HG03108 (cell line): Measurements from ENCODE around the gene ADAMTS17.

ENCODE experiments used
- ATAC-seq: cut with Tn5 transposase; IDR thresholded peaks from one replicate; pipeline ENCODE4 v1.9.1; 2021; ENCODE audit warnings: moderate library complexity; ENCODE audit not compliant: unreplicated experiment

Gene ADAMTS17

DNA sequence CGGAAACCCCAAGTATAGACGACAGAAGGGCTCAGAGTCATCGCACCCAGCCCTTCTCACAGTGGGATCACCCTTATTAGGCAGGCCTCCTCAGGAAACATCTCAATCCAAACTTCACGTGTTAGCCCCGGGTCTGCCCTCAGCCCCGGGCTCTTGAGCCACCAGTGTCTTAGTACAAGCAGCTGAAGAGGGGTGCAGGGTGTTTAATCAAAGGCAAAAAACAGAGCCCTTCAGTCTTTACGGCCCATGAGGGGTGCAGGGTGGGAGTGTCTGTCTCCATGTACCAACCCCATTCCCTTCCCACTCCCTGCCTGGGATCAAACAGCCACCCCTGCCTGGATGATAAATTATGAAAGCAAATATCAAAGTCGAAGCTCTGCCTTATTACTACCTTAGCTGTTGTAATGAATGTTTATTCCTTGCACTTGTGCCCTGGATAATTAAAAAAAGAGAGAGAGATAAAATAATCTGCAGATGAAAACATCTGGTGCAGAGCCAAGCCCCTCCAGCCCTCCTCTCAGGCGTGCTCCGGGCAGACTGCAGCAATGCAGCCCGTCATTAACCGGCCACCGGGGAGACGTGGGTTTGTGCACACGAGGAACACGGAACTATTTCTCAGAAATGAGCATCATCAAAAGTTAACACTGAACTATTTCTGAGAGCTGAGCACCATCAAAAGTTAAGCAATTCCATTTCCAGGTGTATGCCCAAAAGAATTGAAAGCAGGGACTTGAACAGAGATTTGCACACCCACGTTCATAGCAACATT lies 64.5 kb downstream of the ADAMTS17 start:
- ATAC-seq, result no peak

DNA sequence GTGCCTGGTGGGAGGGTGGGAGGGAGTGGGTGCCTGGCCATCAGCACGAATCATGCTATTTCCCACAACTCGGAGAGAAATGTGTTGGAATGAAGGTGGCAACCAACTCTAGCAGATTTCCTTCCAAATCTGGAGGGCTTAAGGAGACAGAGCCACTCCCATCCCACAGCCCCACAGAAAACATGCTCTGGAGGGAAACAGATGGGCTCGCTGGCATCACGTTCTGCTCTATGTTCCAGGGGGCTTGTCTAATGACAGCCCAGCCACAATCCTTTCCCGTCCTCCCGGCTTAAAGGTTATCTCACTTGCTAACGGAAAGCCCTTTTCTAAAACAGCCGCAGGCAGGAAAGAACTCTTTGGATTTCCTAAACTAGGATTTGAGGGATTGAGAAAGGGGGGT lies 65.3 kb downstream of the ADAMTS17 start:
- no peak for ATAC-seq

DNA sequence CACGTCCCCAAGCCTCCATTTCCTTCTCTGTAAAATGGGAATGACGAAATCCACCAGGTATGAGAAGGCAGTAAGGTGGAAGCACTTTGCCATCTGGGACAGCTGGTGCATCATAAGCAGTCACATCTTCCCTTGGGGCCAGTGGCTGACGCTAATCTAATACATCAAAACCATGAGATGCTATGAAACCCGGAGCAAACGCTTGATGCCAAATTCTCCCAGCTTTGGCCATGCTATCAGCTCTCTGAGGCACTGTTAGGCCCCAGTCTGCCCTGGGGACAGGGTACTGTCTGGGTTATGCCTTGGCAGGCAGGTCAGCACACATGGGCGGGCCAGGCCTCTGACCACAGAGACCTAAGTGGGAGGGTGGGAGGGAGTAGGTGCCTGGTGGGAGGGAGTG lies 66.1 kb downstream of the ADAMTS17 start:
- ATAC-seq, result no peak

DNA sequence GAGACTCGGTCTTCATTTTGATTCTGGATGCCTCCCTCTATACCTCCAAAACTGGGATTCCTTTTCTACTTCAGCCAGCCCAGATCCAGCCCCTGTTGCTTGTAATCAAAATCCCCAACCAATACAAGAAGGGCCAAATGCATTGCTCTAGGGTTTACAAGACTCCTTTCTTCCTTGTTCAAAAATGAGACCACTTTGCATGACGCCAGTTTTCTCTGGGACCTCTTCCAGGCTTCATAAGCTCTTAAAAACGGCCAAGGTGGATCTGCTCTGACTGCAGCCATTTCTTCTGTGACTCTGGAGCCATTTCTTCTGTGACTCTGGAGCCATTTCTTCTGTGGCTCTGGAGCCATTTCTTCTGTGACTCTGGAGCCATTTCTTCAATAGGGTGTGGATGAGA lies 71.9 kb downstream of the ADAMTS17 start:
- ATAC-seq, result no peak

DNA sequence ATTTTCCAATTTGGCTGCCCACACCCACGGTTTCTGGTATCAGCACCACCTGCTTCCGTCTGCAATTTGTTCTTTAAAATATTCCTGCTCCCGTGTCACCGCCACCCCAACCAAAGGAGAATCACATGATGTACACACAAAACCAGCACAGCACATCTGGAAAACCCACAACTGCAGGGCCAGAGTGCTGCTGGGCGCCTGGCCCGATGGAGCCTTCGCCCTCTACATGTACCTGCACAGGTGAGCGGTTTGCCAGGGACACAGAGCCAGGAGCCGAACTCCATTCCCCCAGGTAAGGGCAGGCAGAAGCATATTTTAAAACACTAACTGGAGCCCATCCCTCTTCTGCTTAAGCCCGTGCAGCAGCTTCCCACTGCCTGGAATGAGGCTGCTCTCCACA lies 75.6 kb downstream of the ADAMTS17 start:
- ATAC-seq, result no peak

DNA sequence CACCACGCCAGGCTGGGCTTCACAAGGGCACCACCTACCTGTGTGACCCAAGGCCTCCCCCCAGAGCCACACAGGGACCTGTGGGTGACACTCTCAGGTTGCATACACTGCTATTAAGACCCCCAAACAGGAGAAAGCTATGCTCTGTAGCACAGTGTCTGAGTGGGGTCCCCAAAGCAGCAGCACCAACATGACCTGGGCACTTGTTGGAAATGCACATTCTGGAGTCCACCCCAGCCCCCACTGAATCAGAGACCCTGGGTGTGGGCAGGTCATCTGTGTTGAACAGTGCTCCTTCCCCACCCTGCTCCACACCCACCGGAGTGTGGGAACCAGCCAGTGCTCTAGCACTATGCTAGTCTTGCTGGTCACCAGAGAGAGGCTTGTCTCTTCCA lies 76.1 kb downstream of the ADAMTS17 start:
- no peak for ATAC-seq

DNA sequence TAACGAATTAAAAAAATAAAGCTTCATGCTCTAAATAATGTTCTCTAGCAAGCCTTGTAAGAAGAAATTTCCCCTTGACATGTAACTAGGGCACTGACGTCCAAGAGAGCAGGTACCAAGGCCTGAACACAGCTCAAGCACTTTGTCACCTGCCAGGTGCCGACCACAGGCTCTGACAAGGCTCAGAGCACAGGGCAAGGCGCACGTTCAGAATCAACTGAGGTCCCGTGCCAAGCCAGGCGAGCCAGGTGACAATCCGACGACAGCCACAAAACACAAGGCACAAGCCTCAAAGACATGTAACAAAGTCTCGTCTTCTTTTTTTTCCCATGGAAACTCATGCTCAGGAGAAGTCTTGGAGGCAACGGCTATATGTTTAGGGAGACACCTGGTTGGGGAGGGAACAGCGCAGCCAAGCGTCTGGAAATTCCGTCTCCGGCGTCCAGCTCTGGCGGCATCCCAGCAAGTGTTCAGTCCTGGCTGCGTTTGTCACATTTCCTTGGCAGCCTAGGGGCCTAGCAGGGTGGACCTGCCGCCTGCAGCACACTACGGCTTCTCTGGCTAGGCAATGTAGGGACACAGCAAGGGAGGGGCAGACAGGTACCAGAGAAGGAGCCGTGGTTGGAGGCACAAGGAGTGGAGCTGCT lies 76.7 kb downstream of the ADAMTS17 start:
- no peak for ATAC-seq

DNA sequence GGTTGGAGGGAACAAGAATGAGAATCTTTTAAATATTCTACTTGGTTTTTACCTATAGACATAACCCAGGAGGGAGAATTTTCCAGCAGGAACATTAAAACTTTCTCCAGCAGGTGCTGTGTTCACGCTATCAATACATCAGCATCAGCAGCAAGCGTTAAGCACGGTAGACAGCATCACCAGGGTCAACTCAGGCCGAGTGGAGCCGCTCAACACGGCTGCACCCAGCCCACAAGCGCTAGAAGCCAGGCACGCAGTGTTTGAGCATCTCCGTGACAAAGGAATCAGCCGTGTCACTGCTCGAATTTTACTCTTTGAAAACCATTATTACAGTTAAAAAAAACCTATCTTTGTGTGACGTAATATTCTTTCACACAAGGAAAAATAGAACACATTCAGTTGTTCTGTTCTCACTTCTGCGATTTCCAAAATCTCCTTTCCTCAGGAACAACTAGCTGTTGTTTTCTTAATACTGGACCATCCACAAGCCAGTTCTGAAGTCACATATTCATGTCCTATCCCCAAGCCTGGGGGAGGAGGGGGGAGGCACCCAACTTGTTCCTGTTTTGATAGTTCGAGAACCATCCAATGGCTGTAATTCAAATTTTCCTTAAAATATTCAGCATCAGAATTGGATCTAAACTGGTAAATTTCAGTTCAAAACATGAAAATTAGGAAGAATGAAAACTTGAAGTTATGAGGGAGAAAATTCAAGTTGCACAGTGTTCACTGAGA lies 77.9 kb downstream of the ADAMTS17 start:
- no peak for ATAC-seq

DNA sequence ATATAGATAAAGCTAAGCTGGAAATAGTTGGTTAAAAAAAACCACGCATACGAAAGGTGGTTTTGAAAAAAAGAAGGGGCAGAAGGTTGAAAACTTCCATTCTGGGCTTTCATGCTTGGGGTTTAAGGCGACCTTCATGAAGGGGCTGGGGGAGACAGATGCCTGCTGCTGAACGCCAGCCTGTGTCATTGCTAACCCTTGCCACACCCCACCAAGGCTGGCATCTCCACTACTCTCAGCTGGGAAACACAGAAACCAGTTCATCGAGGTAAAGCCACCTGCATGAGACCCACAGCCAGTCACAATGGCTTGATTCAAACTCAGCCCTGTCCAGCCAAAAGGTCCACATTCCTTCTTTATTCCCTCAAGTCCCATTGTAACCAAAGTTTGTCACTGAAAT lies 78.7 kb downstream of the ADAMTS17 start:
- ATAC-seq, result no peak

DNA sequence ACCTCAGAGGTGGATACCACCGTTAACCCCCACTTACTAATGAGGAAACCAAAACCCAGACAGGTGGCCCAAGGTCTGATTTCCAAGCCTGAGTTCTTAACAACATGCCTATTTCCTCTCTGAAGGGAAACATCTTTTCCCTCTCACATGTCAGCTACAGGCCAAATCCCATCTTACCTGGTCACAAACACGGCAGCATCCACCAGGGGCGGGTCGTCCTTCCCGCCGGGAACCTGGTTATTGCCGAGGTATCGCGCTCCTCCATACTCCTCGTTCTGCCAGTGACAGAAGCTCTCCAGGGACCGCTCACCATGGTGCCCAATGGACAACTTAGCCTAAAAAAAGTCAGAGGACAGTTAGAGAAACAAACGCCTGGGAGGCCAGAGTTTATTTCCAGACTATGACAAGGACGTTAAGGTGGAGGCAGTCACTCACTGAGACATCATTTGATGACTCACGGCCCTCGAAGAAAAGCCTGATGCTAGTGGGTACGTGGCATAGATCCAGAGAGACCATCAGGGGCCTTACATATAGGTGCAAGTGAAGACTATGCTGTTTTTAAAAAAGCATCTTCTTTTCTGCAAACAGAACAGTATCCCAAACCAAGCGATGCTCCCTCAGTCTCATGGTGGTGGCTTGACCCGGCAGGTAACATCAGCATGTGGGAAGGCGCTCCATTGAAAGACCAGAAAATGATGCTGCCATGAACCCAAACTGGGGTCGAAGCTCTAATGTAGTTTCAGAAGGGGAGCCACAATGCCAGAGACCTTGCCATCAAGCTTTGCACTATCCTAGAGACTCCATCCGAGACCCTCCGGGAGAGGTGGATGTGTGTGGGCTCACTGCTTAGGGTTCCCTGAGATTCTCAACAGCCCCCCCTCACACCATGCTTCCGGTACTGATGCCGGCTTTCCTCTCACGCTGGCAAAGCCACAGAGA lies 80.2 kb downstream of the ADAMTS17 start:
- no peak for ATAC-seq

DNA sequence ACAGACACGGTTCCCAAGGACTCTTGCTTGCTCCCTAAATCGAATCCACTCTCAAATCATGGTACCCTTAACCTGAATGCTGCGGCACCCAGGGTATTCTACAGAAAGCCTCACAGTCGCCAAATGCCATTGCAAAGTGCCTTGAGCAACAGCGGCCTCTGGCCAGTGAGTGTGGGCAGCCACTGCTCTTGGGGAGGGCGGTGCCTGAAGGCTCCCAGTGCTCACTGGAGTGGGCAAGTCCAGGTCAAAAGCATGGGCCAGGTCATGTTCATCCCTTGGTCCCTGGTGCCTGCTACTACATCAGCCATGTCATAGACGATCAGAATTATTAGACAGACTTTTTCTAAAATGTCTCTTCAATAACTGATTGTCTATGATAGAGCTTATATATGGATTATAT lies 82.5 kb downstream of the ADAMTS17 start:
- ATAC-seq, result no peak

DNA sequence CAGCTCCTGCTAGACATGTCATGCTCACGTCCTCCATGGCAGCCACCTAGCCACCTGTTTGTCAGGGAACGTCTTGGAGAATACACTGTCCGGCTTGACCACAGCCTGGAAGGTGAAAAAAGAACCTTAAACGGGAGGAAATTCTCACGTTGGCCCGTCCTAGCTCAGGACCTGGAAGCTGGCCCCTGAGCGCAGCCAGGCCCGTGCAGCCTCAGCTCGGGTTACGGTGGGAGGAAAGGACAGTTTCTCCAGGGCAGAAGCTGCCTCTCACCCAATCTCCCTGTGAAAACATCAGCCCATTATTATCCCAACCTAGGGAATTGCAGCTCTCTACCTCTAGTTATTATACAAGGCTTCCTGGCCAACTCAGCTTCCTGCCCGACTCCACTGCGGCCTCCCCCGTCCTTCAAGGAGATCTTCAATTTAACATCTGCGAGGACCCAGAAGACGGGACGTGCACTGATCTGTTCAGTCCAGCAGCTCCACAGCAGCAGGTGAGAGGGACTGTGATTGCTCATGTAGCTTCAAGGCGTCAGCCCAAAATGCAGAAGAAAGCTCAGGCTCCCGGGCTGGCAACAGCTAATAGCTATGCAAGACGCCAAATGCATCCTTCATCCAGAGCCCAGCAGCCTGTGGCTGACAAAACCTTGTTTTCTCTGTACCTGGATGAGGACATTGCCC lies 84.7 kb downstream of the ADAMTS17 start:
- ATAC-seq, result no peak

DNA sequence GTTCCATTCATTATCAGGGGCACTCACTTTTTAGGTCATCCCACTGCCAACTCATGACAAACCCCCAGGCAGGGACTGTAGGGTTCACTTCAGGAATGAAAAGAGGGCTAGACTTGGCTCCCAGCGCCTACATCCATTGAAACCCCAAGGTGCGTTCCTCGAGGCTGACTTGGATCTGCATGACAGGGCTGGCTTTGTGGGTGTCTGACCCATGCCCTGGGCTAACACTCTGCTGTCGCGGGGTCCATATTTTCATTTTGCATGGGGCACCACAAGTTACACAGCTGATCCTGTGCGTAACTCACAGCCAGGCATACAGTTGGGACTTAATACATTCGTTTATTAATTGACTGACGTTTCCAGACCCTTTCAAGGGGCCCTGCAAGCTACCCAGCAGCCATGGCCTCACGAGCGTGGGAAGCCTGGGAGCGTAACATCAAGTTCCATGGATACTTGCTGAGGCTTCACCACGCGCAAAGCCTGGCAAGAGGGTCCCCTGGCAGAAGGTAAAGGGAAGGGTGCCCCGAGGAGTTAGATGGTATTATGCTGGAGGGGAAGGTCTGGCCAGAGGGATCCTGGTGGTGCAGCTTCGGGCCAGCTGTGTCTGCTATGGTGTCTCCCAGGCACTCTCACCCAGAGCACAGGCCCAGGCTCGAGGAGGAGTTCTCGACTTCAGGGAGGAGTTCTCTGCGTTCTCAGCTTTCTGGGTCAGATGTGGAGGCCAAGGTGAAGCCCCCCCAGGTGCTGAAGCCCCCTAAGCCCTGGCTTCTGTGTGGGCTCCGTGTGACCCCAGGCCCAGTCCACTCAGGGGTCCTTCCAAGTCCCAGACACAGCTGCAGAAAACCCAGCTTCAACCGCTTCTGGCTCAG lies 85.4 kb downstream of the ADAMTS17 start:
- no peak for ATAC-seq

DNA sequence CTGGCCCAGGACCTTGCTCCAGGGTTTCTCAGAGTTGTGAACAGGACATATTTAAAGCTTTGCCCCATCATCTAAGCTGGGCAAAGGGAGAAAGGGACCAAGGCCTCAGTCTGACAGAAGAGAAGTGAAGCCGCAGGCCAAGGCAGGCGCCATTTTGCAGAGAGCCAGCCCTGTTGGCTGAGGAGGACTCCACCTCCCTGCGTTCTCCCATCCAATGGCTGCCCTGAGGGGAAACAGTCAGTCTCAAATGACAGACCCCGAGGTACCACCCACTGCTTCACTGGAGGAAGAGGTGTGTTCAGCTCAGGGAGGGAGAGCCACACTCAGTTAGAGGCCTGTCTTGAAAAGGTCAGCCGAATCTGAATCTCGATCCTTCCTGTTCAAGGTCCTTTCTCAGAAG lies 86.1 kb downstream of the ADAMTS17 start:
- ATAC-seq, result no peak

DNA sequence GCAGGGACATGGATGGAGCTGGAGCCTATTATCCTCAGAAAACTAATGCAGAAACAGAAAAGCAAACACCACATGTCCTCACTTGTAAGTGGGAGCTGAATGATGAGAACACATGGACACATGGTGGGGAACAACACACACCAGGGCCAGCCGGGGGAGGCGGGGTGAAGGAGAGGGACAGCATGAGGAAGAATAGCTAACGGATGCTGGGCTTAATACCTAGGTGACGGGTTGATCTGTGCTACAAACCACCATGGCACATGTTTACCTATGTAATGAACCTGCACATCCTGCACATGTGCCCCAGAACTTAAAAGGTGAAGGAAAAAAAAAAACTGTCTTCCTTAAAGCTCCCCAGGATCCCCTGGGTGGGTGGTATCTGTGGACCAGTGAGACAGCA lies 87.1 kb downstream of the ADAMTS17 start:
- ATAC-seq, result no peak

DNA sequence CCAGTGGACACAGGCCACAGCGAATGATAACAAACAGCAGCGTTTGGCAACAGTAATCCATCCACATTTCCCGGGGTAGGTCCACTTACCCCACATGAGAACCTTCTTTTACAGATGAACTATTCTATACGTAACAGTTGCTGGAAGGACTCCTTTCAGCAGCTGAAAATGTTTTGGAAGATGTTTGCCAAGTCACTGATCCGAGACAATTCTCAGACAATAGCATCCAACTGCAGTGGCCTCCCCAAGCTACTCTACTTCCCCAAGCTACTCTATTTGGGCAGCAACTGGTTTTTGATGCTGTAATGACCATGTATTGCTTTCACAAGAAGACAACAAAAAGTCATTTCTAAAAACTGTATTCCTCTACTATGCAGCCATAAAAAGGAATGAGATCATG lies 87.5 kb downstream of the ADAMTS17 start:
- no peak for ATAC-seq

DNA sequence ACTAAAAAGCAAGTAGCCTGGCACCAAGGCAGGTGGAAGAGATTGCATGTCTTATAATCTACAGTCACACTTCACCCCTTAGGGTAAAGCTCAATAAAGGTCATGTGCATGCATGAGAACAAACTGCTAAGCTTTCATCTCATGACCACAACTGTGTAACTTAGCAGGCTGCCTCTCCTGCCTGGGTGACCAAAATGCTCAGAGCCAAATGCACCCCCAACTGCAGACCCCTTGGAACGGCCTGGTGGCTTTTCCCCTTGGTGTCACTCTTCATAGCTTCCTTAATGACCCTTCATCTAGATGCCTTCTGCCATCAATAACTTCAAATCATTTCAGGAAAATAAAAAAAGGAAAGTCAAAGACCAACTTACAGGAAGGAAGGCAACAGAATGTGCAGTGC lies 88.1 kb downstream of the ADAMTS17 start:
- no peak for ATAC-seq

DNA sequence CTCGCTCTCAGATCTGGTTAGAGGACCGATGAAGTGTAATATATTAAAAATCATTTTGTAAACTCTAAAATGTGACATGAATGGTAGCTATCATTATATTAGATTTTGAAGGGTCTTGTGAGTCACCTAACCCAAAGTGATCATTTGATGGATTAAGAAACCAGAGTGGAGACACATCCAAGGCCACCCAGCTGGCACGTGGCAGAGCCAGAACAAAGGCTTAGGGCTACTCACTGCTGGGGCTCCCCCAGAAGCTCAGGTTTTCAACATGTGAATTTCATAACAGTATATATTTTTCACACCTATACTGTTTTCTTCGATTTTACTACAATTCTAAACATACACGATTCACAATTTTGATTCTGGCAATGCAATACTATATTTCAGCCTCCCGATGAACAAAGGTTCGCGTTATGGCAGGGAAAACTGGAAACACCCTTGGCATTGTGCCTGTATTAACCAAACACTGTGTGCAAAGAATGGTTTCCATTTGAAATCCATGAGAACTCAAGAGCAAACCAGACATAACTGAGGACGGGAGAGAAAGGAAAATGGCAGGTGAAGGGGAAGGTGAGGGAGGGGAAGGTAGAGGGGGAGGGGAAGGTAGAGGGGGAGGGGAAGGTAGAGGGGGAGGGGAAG lies 88.9 kb downstream of the ADAMTS17 start:
- ATAC-seq, result no peak

DNA sequence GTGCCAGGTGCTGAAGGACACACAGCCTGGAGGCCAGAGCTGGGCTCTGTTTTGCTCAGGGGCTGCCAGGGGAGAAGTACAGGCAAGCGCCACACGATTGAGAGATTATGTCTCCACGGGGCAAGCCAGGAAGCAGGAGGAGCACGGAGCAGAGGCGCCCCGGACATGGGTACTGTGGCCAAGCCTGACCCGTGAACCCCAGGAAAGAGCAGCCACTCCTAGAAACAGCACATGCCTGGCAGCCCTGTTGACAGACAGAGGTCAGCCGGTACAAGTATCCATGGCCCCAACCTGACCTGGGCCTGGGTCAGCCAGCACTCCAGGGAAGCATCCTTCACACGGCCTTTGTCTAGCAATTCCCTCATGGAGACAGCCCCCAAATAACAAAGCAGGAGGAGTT lies 89.4 kb downstream of the ADAMTS17 start:
- ATAC-seq, result no peak
